Middle frontal gyrus (tissue), 1 donor: ENCODE results near the gene PPP1R15A.
A peak's percentile ranks its signal among the peaks of the same experiment; 100 is the strongest.
"Not testable (repeated sequence)": the region's sequence is repeated elsewhere in the genome, so short reads cannot be mapped to it uniquely, and the experiment has no call there.

Experiments used
- DNase-seq: peaks from one replicate; pipeline ENCODE4 v3.0.0-alpha.2; 2015; ENCODE audit warnings: low spot score; ENCODE audit errors: extremely low spot score

Gene PPP1R15A

GRCh38 chr19:48881741-48882657 lies 9.8 kb downstream of the PPP1R15A start:
- DNase-seq: no peak

GRCh38 chr19:48883726-48884125 lies 11.5 kb downstream of the PPP1R15A start:
- no peak for DNase-seq

DNA sequence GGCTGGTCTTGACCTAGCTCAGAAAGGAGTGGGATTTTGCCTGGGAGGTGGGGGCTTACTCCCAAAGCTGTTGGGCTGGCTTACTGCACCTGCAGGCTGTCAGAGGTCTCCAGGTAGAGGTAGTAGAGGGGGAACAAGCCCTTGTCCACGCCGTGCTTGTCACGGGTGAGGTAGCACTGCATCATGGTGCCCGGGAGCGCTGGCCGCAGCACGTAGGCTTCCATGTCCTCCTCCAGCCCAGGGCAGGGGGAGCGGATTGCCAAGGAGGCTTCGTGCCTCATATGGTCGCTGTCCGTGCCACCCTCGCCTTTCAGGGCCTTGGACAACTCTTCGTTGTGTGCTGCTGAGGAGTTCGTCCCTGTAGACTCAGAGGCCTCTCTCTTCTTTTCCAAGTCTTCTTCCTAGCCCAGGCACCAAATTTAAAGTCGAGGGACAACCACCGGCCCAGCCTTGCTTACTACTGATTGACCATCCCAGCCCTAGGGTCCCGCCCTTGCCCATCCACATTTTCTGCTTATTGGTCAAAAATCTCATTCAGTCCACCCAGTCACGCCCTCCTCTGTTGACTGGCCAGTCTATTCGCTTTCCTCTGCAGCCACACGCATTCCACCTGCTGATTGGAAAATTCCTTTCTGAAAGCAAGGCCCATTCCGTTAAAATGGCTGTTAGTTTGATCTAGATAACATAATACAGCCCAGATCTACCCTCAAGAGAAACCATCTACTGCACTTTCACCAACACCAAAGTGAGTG lies 15.8 kb downstream of the PPP1R15A start:
- no peak for DNase-seq

- not testable (repeated sequence) for DNase-seq
These were observed 17.3 kb downstream of the PPP1R15A start for GRCh38 chr19:48889496-48889895.

DNA sequence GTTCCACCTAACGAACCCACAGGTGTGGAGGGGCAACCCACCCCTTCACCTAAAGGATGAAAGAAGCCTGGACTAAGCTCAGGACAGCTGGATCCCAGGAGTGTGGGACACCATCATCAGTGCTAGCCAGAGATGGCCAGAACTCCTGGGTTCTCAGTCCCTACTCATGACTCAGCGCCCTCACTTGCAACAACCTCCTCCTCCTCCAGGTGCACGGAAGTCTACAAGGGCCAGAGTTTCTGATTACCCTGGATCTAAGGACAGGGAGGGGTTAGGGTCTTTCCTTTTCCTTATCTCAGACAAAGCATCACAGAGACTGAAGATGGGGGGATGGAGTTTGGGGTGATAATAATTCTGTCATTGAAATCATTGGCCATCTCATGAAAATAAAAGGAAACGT lies 18.3 kb downstream of the PPP1R15A start:
- no peak for DNase-seq

- no peak for DNase-seq
These were observed 23.0 kb downstream of the PPP1R15A start for GRCh38 chr19:48895226-48895625.

GRCh38 chr19:48896191-48896720 lies 24.0 kb downstream of the PPP1R15A start:
- DNase-seq: no peak

- no peak for DNase-seq
These were observed 25.0 kb downstream of the PPP1R15A start for GRCh38 chr19:48897181-48897580.

DNA sequence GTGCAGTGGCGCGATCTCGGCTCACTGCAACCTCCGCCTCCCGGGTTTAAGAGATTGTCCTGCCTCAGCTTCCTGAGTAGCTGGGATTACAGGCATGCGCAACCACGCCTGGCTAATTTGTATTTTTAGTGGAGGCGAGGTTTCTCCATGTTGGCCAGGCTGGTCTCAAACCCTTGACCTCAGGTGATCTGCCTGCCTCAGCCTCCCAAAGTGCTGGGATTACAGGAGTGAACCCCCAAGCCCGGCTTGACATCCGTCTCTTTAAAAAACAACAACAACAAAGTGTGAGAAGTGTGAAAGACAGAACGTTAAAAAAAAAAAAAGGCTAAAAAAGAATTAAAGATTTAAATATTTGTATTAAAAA lies 27.1 kb downstream of the PPP1R15A start:
- DNase-seq: not testable (repeated sequence)

DNA sequence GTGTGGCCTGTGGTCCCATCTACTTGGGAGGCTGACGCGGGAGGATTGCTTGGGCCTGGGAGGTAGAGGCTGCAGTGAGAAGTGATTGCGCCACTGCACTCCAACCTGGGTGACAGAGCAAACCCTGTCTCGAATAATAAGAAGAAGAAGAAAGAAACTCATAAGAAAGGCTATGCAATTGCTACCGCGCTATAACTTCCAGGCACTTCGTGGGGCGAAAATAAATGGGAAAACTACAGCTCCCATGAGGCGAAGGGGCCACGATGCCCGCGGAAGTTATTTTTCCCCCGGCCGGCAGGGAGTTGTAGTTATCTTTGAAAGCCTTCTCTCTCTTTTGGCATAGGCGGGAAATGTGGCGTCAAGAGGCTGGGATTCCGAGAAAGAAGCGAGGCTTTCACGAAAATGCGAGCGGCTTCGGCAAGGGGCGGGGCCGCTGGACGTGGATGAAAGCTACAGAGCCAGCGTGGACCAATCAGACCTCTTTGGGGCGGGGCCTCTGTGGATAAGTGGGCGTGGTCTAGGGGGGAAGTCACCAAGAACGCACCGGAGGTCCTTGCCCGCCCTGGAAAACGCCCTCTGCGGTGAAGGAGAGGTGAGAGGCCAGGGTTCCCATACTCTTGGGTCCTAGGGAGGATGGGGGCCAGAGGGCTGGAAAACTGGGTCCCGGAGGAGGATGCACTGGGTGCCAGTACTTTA lies 27.7 kb downstream of the PPP1R15A start, which contains the start of gene NUCB1:
Gene NUCB1, plus strand, starts transcription at position 532 of the 696 bp plus-strand sequence. CDS start 485 bp downstream, outside the sequence.
- DNase-seq: peak; percentile 98

GRCh38 chr19:48900477-48901406 lies 28.5 kb downstream of the PPP1R15A start:
- no peak for DNase-seq

DNA sequence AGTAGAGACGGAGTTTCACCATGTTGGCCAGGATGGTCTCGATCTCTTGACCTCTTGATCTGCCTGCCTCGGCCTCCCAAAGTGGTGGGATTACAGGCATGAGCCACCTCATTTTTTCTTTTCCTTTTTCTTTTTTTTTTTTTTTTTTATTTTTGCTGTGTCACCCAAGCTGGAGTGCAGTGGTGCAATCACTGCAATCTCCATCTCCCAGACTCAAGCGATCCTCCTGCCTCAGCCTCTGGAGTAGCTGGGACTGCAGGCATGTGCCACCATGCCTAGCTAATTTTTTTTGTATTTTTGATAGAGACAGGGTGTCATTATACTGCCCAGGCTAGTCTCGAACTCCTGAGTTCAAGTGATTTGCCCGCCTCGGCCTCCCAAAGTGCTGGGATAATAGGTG lies 30.1 kb downstream of the PPP1R15A start:
- DNase-seq: not testable (repeated sequence)

- not testable (repeated sequence) for DNase-seq
These were observed 31.6 kb downstream of the PPP1R15A start for GRCh38 chr19:48903788-48904187.

DNA sequence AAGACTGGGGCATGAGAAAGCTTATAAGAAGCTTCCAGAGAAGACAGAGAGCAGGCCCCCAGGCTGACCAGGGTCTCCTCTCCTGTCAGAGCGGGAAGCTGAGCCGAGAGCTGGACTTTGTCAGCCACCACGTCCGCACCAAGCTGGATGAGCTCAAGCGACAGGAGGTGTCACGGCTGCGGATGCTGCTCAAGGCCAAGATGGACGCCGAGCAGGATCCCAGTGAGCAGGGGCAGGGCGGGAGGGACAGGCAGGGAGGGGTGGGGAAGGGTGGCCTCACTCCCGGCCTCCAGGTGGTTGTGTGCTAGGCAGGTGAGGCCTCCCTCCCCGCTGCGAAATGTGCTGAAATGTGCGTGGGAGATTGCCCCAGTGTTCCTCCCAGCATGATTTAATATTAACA lies 33.4 kb downstream of the PPP1R15A start:
- no peak for DNase-seq

DNA sequence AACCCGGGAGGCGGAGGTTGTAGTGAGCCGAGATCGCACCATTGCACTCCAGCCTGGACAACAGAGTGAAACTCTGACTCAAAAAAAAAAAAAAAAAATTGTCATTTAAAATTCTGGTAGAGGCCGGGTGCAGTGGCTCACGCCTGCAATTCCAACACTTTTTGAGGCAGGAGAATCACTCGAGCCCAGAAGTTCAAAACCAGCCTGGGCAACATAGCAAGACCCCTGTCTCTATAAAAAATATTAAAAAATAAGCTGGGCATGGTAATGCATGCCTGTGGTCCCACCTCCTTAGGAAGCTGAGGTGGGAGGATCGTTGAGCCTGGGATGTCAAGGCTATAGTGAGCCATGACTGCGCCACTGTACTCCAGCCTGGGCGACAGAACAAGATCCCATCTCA lies 34.1 kb downstream of the PPP1R15A start:
- DNase-seq: no peak

GRCh38 chr19:48907671-48908070 lies 35.5 kb downstream of the PPP1R15A start:
- DNase-seq: no peak

DNA sequence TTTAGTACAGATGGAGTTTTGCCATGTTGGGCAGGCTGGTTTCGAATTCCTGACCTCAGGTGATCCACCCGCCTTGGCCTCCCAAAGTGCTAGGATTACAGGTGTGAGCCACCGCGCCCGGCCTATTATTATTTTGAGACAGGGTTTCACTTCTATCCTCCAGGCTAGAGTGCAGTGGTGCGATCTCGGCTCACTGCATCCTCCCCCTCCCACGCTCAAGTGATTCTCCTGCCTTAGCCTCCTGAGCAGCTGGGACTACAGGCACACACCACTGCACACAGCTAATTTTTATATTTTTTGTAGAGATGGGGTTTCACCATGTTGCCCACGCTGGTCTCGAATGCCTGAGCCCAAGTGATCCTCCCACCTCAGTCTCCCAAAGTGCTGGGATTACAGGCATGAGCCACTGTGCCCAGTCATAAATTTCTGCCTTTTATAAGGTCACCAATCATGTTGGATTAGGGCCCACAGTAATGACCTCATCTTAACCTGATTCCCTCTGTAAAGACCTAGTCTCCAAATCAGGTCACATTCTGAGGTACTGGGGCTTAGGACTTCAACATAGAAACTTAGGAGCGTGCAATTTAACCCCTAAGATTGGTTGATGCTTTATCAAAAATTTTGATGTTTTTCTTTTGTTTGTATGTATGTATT lies 37.3 kb downstream of the PPP1R15A start:
- DNase-seq: not testable (repeated sequence)

GRCh38 chr19:48910803-48911202 lies 38.6 kb downstream of the PPP1R15A start:
- no peak for DNase-seq

GRCh38 chr19:48913114-48913889 lies 41.1 kb downstream of the PPP1R15A start:
- DNase-seq: no peak
